Liver (tissue), 9 donors: Measurements from ENCODE around the gene KCNRG. TPM values are rescaled to one million over a fixed set of nuclear protein-coding genes. Genes with fewer than 3 reads are reported as not detected.

Experiments
- DNase-seq: peaks from one replicate; pipeline ENCODE4 v3.0.0-alpha.2; 2017; ENCODE audit warnings: low spot score
- H3K27ac ChIP-seq, 2 donors: one replicate each; pipeline ENCODE4 v1.7.0; 2013; ENCODE audit warnings: inconsistent platforms in 2 of 2, low read length in 2 of 2, control low read depth in 1 of 2, low read depth in 1 of 2, mild to moderate bottlenecking in 1 of 2
- H3K27me3 ChIP-seq, 4 donors: one replicate each; pipeline versions ENCODE4 v1.6.1 to v1.7.0; 2013; ENCODE audit warnings: low read length in 3 of 4, inconsistent platforms in 1 of 4, mild to moderate bottlenecking in 1 of 4, moderate library complexity in 1 of 4; ENCODE audit not compliant: control insufficient read depth in 4 of 4, insufficient read depth in 4 of 4
- H3K36me3 ChIP-seq, 4 donors: one replicate each; pipeline versions ENCODE4 v1.6.1 to v1.7.0; 2013; ENCODE audit warnings: low read length in 3 of 4, mild to moderate bottlenecking in 3 of 4, low read depth in 1 of 4, moderate library complexity in 1 of 4; ENCODE audit not compliant: control insufficient read depth in 4 of 4, insufficient read depth in 3 of 4
- H3K4me1 ChIP-seq, 4 donors: one replicate each; pipeline versions ENCODE4 v1.6.1 to v1.7.0; 2013; ENCODE audit warnings: low read length in 3 of 4, mild to moderate bottlenecking in 3 of 4, moderate library complexity in 1 of 4; ENCODE audit not compliant: control insufficient read depth in 4 of 4, insufficient read depth in 4 of 4
- H3K4me3 ChIP-seq, 3 donors: one replicate each; pipeline versions ENCODE4 v1.6.1 to v1.7.0; 2013; ENCODE audit warnings: low read length in 3 of 3, control low read depth in 1 of 3, low read depth in 1 of 3, mild to moderate bottlenecking in 1 of 3
- H3K9ac ChIP-seq, 2 donors: one replicate each; pipeline ENCODE4 v1.7.0; 2013; ENCODE audit warnings: low read length in 2 of 2, mild to moderate bottlenecking in 2 of 2, moderate library complexity in 2 of 2, control low read depth in 1 of 2, low read depth in 1 of 2
- H3K9me3 ChIP-seq, 4 donors: one replicate each; pipeline versions ENCODE4 v1.6.1 to v1.7.0; 2013; ENCODE audit warnings: low read length in 3 of 4; ENCODE audit not compliant: control insufficient read depth in 4 of 4
- ATF3 ChIP-seq: IDR thresholded peaks from 2 replicates; pipeline ENCODE4 v1.6.1; 2016; ENCODE audit warnings: antibody characterized with exemption
- CTCF ChIP-seq: fragments of 150-350 bp; IDR thresholded peaks from 2 replicates; pipeline ENCODE4 v1.5.1; 2017; ENCODE audit warnings: improper control_type of control experiment, low read depth, low read length; ENCODE audit not compliant: missing input control
- EGR1 ChIP-seq, 2 donors: IDR thresholded peaks; 2 replicates each; pipeline ENCODE4 v1.6.1; 2016 to 2018; ENCODE audit warnings: antibody characterized with exemption in 2 of 2, low read depth in 2 of 2
- FOXA1 ChIP-seq: IDR thresholded peaks from 2 replicates; pipeline ENCODE4 v1.6.1; 2016; ENCODE audit warnings: antibody characterized with exemption
- GABPA ChIP-seq, 2 donors: IDR thresholded peaks in 1 of 2; conservative IDR thresholded peaks in 1 of 2; 2 replicates each; pipeline ENCODE4 v1.6.1; 2016; ENCODE audit warnings: antibody characterized with exemption in 2 of 2, mild to moderate bottlenecking in 1 of 2, moderate library complexity in 1 of 2
- HNF4A ChIP-seq, 2 donors: conservative IDR thresholded peaks; 2 replicates each; pipeline ENCODE4 v1.6.1; 2016; ENCODE audit warnings: antibody characterized with exemption in 2 of 2, mild to moderate bottlenecking in 2 of 2
- JUND ChIP-seq, 2 donors: IDR thresholded peaks; 2 replicates each; pipeline ENCODE4 v1.6.1; 2016; ENCODE audit warnings: antibody characterized with exemption in 2 of 2
- MAX ChIP-seq: IDR thresholded peaks from 2 replicates; pipeline ENCODE4 v1.6.1; 2016; ENCODE audit warnings: antibody characterized with exemption
- NR2F2 ChIP-seq: IDR thresholded peaks from 2 replicates; pipeline ENCODE4 v1.6.1; 2016; ENCODE audit warnings: antibody characterized with exemption
- RAD21 ChIP-seq, 2 donors: IDR thresholded peaks; 2 replicates each; pipeline ENCODE4 v1.6.1; 2016; ENCODE audit warnings: antibody characterized with exemption in 2 of 2, mild to moderate bottlenecking in 2 of 2
- REST ChIP-seq: IDR thresholded peaks from 2 replicates; pipeline ENCODE4 v1.6.1; 2016; ENCODE audit warnings: antibody characterized with exemption, mild to moderate bottlenecking
- SP1 ChIP-seq: IDR thresholded peaks from 2 replicates; pipeline ENCODE4 v1.6.1; 2018; ENCODE audit warnings: antibody characterized with exemption, mild to moderate bottlenecking
- YY1 ChIP-seq: IDR thresholded peaks from 2 replicates; pipeline ENCODE4 v1.6.1; 2016; ENCODE audit warnings: antibody characterized with exemption, mild to moderate bottlenecking
- ZBTB33 ChIP-seq: IDR thresholded peaks from 2 replicates; pipeline ENCODE4 v1.6.1; 2016; ENCODE audit warnings: antibody characterized with exemption
- WGBS: extraction: QIAGEN DNeasy Blood & Tissue Kit; methylation state at CpG from one replicate; pipeline ENCODE4 v1.1.7; 2013; 5-methylcytosine and 5-hydroxymethylcytosine counted together
- polyA plus RNA-seq, 2 donors: library from polyadenylated mRNA; stranded (reverse) in 1 of 2; unstranded in 1 of 2; fragments of 200-250 nt in 1 of 2; fragments of >200 nt in 1 of 2; fragmentation: Nextera tagmentation in 1 of 2; extraction: Ambion mirVana in 1 of 2; gene quantifications; one replicate each; pipeline versions ENCODE4 v1.2.1 to v1.2.3, GENCODE V29; 2013 to 2015
- total RNA-seq, 2 donors: library from RNA; depleted of rRNA; stranded (reverse); fragments of >200 nt; gene quantifications; one replicate each; pipeline ENCODE4 v1.2.3, GENCODE V29; 2014
- donor health status: healthy.
- donor health status: healthy.
- donor health status: healthy.
- donor health status: healthy.
- donor health status: healthy.

The KCNRG gene
- total and polyA plus RNA-seq, 4 donors: 0.18 to 2.1 (median 1.2) TPM

- TF ChIP-seq CTCF: no peak
- TF ChIP-seq SP1: no peak
- TF ChIP-seq YY1: no peak
- no peak for TF ChIP-seq MAX
- TF ChIP-seq JUND (IDR thresholded peaks at IDR 0.05): no peak
- TF ChIP-seq EGR1 (IDR thresholded peaks at IDR 0.05; ENCODE audit: low read depth in 2 of 2): no peak
- TF ChIP-seq HNF4A (conservative IDR thresholded peaks at IDR 0.05): no peak
Measured at GRCh38 chr13:49975826-49976225, 39.4 kb upstream of the KCNRG start (continued).

GRCh38 chr13:49976314-49977258 is 38.7 kb upstream of the KCNRG start:
- Histone ChIP-seq H3K4me3 (no peak overlapping the region), H3K9me3 (no peaks in the 10 kb centered on the region), H3K36me3 (no peaks in the 10 kb centered on the region), H3K9ac (no peak overlapping the region), H3K27me3 (no peaks in the 10 kb centered on the region), H3K4me1 (peaks cover 0 to 8% (median 8%) of the 10 kb centered on the region in 4 donors), H3K27ac (no peak overlapping the region)
- WGBS: 52% methylated on average over 8 of the region's 8 CpGs
- TF ChIP-seq GABPA (IDR thresholded peaks at IDR 0.05 in 1 of 2, conservative IDR thresholded peaks at IDR 0.05 in 1 of 2) (no peak), RAD21 (IDR thresholded peaks at IDR 0.05) (peak; percentile 97 to 98), REST (no peak), NR2F2 (no peak), FOXA1 (no peak), CTCF (peak; percentile 83), ATF3 (no peak), ZBTB33 (no peak)
- peak; percentile 79 for DNase-seq
